ENCODE measurements around the gene SMAD5. TPM values are rescaled to one million over a fixed set of nuclear protein-coding genes. Genes with fewer than 3 reads are reported as not detected.

Gene SMAD5
- total RNA-seq, 1 donor from 2014 or later = 71.3 TPM

DNA sequence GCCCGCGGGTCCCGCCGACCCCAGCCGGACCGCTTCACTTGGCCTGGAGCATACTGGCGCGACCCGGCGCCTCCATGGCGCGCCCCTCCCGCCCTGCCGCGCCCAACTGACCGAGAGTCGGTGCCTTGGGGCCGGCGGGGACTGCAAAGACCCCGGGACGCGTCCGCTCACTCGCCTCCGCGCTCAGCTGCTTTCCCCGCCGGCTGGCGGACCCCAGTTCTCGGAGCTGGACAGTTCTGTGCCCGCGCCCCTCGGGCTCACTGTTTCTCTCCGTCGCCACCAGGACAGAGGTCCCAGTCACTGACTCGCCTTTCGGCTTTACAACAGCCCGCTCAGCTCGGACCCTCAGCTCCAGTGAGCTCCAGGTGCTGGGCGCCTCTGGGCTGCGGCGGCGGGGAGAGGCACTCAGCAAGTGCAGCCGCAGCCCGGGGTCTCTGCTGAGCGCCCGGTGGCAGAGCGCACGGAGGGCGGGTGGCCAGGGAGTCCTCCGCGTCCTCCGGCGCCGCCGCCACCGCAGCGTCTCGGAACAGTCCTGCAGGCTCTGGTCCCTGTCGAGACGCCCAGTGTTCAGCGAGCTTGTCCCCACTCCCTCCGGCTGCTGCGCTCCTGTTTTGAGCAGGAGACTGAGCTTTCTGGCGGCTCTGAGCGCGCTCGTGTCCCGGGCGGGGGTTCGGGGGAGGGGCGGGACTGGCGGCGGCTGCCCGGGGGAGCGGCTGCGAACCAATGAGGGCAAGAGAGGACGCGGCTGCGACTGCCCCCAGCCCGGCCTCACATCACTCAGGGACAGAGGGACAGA is 60.1 kb downstream of the SMAD5 start, which contains the start of gene SMIM32:
Gene SMIM32, minus strand, starts transcription at position 637 of the 796 bp plus-strand sequence. CDS start 638 bp downstream, outside the sequence.
- H4K20me1 ChIP-seq (ENCODE audit: insufficient read depth, low read length) = peaks cover 32% of the 10 kb centered on the region
- H3K4me3 ChIP-seq (ENCODE audit: insufficient read depth, low read depth, low read length) = peak within 1 kb of the TSS; percentile 50
- Mint-ChIP-seq H3K36me3 (ENCODE audit: low read depth, unreplicated experiment) (peaks cover 14% of the 10 kb centered on the region), H3K4me1 (ENCODE audit: low read depth, unreplicated experiment) (peaks cover 12% of the 10 kb centered on the region), H3K4me3 (ENCODE audit: unreplicated experiment) (peak within 1 kb of the TSS; percentile 62), H3K27me3 (ENCODE audit: low read depth, unreplicated experiment) (peaks cover 41% of the 10 kb centered on the region), H3K9me3 (ENCODE audit: unreplicated experiment) (peaks cover under 1% of the 10 kb centered on the region), H3K27ac (ENCODE audit: unreplicated experiment) (peak within 1 kb of the TSS; percentile 42)
- FAIRE-seq (no peak), DNase-seq (ENCODE audit: low read depth) (no peak)
- H3K79me2 ChIP-seq (ENCODE audit: insufficient read depth, low read length) = no peaks in the 10 kb centered on the region
- peaks cover 44% of the 10 kb centered on the region for H3K27me3 ChIP-seq (ENCODE audit: insufficient read depth, low read length)
- TF ChIP-seq, protein P1, sequence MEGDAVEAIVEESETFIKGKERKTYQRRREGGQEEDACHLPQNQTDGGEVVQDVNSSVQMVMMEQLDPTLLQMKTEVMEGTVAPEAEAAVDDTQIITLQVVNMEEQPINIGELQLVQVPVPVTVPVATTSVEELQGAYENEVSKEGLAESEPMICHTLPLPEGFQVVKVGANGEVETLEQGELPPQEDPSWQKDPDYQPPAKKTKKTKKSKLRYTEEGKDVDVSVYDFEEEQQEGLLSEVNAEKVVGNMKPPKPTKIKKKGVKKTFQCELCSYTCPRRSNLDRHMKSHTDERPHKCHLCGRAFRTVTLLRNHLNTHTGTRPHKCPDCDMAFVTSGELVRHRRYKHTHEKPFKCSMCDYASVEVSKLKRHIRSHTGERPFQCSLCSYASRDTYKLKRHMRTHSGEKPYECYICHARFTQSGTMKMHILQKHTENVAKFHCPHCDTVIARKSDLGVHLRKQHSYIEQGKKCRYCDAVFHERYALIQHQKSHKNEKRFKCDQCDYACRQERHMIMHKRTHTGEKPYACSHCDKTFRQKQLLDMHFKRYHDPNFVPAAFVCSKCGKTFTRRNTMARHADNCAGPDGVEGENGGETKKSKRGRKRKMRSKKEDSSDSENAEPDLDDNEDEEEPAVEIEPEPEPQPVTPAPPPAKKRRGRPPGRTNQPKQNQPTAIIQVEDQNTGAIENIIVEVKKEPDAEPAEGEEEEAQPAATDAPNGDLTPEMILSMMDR (IDR thresholded peaks at IDR 0.05; ENCODE audit: insufficient read depth, low read depth, low read length) = no peak
- peak; percentile 92 for TF ChIP-seq EZH2 (IDR thresholded peaks at IDR 0.05; ENCODE audit: insufficient read depth, low read length)
- H3K9me3 ChIP-seq (ENCODE audit: insufficient read depth, low read depth, low read length) = no peaks in the 10 kb centered on the region
- H3K9ac ChIP-seq (ENCODE audit: low read length) = no peak within 1 kb of the TSS
- H2AFZ ChIP-seq (ENCODE audit: low read depth, low read length) = no peak within 1 kb of the TSS
- H3K4me1 ChIP-seq (ENCODE audit: insufficient read depth, low read length) = peaks cover 15% of the 10 kb centered on the region
- peak within 1 kb of the TSS; percentile 83 for H3K4me2 ChIP-seq (ENCODE audit: low read length)
- no peaks in the 10 kb centered on the region for H3K36me3 ChIP-seq (ENCODE audit: insufficient read depth, low read length)
- H3K27ac ChIP-seq (ENCODE audit: low read depth, low read length) = no peak within 1 kb of the TSS

DNA sequence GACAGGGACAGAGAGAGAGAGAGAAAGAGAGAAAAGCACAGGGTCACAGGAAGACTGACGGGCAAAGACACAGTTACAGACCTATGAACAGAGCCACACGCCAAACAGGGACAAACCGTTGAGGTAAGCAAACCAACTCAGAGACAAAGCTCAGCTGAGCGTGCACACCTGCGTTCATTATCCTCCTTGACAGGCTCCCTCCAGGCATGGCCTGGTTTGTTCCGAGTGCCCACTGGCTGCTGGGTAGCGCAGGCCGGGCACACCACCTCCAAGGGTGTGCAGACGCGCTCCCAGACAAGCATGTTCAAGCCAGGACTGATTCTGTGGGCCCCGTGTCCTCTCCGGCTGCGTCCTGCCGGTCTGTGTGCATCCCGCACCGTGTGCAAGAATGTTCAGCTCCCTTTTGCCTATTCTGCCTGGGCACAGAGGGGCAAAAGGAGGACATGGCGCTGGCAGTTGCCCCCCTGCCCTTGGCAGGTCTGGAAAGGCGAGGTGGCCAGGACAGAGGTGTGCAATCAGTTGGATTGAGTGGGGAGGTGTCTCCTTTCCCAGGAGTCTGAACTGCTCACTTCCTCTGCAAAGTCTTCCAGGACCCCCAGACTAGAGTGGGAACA is 60.8 kb downstream of the SMAD5 start:
- DNase-seq (ENCODE audit: low read depth) (no peak), FAIRE-seq (no peak)
- Histone ChIP-seq H3K27ac (ENCODE audit: low read depth, low read length) (no peak overlapping the region), H3K9me3 (ENCODE audit: insufficient read depth, low read depth, low read length) (no peaks in the 10 kb centered on the region), H3K4me3 (ENCODE audit: insufficient read depth, low read depth, low read length) (no peak overlapping the region), H3K9ac (ENCODE audit: low read length) (no peak overlapping the region), H4K20me1 (ENCODE audit: insufficient read depth, low read length) (peaks cover 27% of the 10 kb centered on the region), H3K79me2 (ENCODE audit: insufficient read depth, low read length) (no peaks in the 10 kb centered on the region), H2AFZ (ENCODE audit: low read depth, low read length) (no peak overlapping the region), H3K36me3 (ENCODE audit: insufficient read depth, low read length) (no peaks in the 10 kb centered on the region), H3K4me2 (ENCODE audit: low read length) (peak overlapping the region; percentile 83), H3K27me3 (ENCODE audit: insufficient read depth, low read length) (peaks cover 44% of the 10 kb centered on the region), H3K4me1 (ENCODE audit: insufficient read depth, low read length) (peaks cover 15% of the 10 kb centered on the region)
- peak overlapping the region; percentile 42 for H3K27ac Mint-ChIP-seq (ENCODE audit: unreplicated experiment)
- H3K4me3 Mint-ChIP-seq (ENCODE audit: unreplicated experiment) = peak overlapping the region; percentile 37
- H3K27me3 Mint-ChIP-seq (ENCODE audit: low read depth, unreplicated experiment) = peaks cover 41% of the 10 kb centered on the region
- peaks cover 12% of the 10 kb centered on the region for H3K4me1 Mint-ChIP-seq (ENCODE audit: low read depth, unreplicated experiment)
- peaks cover 14% of the 10 kb centered on the region for H3K36me3 Mint-ChIP-seq (ENCODE audit: low read depth, unreplicated experiment)
- TF ChIP-seq, protein P1 (IDR thresholded peaks at IDR 0.05; ENCODE audit: insufficient read depth, low read depth, low read length) = no peak
- H3K9me3 Mint-ChIP-seq (ENCODE audit: unreplicated experiment) = no peaks in the 10 kb centered on the region

Measured in astrocyte (in vitro differentiated cells and primary cell).